K562 (cell line): ENCODE results near the gene MYL12B. TPM values are rescaled to one million over a fixed set of nuclear protein-coding genes. Genes with fewer than 3 reads are reported as not detected.
A peak's percentile ranks its signal among the peaks of the same experiment; 100 is the strongest.

Experiments used
- ADNP ChIP-seq: fragments of 200-800 bp; sonication (Bioruptor generic); IDR thresholded peaks from 2 replicates; pipeline ENCODE4 v1.6.1; 2016; ENCODE audit warnings: missing genetic modification characterization, missing compliant biosample characterization
- CEBPB ChIP-seq: fragments of 450-650 bp; IDR thresholded peaks from 2 replicates; pipeline ENCODE4 v1.6.1; 2016; ENCODE audit warnings: missing genetic modification characterization, missing compliant biosample characterization
- CGGBP1 ChIP-seq: fragments of 250-450 bp; sonication (Bioruptor Pico); IDR thresholded peaks from 2 replicates; pipeline ENCODE4 v1.9.0; 2021; ENCODE audit warnings: mild to moderate bottlenecking
- DPF2 ChIP-seq: fragments of 450-650 bp; IDR thresholded peaks from 2 replicates; pipeline ENCODE4 v1.6.1; 2016
- ETV5 ChIP-seq: sonication (generic); formaldehyde crosslinking; IDR thresholded peaks from 2 replicates; pipeline ENCODE4 v1.4.0; 2020; ENCODE audit warnings: low read depth, mild to moderate bottlenecking, missing genetic modification reagents
- HDAC6 ChIP-seq: IDR thresholded peaks from 2 replicates; pipeline ENCODE4 v1.6.1; 2012; ENCODE audit warnings: low read depth, mild to moderate bottlenecking, control low read depth, inconsistent platforms, low read length, moderate library complexity
- KLF10 ChIP-seq: fragments of 250-450 bp; sonication (Bioruptor Pico); IDR thresholded peaks from 2 replicates; pipeline ENCODE4 v1.6.1; 2021; ENCODE audit warnings: matching md5 sums
- MECOM ChIP-seq: fragments of 250-450 bp; sonication (Bioruptor Pico); IDR thresholded peaks from 2 replicates; pipeline ENCODE4 v1.8.0; 2022; ENCODE audit warnings: inconsistent platforms
- MIER1 ChIP-seq: fragments of 450-650 bp; IDR thresholded peaks from 2 replicates; pipeline ENCODE4 v1.6.1; 2016; ENCODE audit warnings: antibody characterized with exemption, mild to moderate bottlenecking, low read depth
- POLR2B ChIP-seq: fragments of 450-650 bp; IDR thresholded peaks from 2 replicates; pipeline ENCODE4 v1.6.1; 2018; ENCODE audit warnings: low read depth; ENCODE audit not compliant: partially characterized antibody
- STAG1 ChIP-seq: sonication (generic); formaldehyde crosslinking; IDR thresholded peaks from 2 replicates; pipeline ENCODE4 v1.5.0; 2020; ENCODE audit warnings: missing genetic modification reagents, borderline replicate concordance
- TAF1 ChIP-seq: IDR thresholded peaks from 2 replicates; pipeline ENCODE4 v1.6.1; 2011; ENCODE audit warnings: mild to moderate bottlenecking, low read length, moderate library complexity; ENCODE audit not compliant: insufficient read depth, control insufficient read depth, severe bottlenecking; ENCODE audit errors: extremely low read depth
- TCF15 ChIP-seq: fragments of 250-450 bp; sonication (Bioruptor Pico); IDR thresholded peaks from 2 replicates; pipeline ENCODE4 v1.8.0; 2022; ENCODE audit warnings: moderate library complexity, mild to moderate bottlenecking, inconsistent platforms
- VEZF1 ChIP-seq: fragments of 200-800 bp; sonication (Bioruptor generic); IDR thresholded peaks from 2 replicates; pipeline ENCODE4 v1.6.1; 2017; ENCODE audit warnings: missing genetic modification characterization, missing compliant biosample characterization
- ZFPM2 ChIP-seq: fragments of 250-450 bp; sonication (Bioruptor Pico); IDR thresholded peaks from 2 replicates; pipeline ENCODE4 v1.5.1; 2022; ENCODE audit warnings: mild to moderate bottlenecking
- ZNF445 ChIP-seq: fragments of 250-450 bp; sonication (Bioruptor Pico); IDR thresholded peaks from 2 replicates; pipeline ENCODE4 v1.4.0; 2020; ENCODE audit warnings: low read depth, mild to moderate bottlenecking, moderate library complexity
- ZNF507 ChIP-seq: conservative IDR thresholded peaks from 2 replicates; pipeline ENCODE4 v1.6.1; 2017; ENCODE audit warnings: missing genetic modification characterization, missing compliant biosample characterization
- polyA plus RNA-seq, 8 experiments: library from polyadenylated mRNA; depleted of rRNA in 4 of 8; stranded (reverse) in 5 of 8; unstranded in 3 of 8; fragments of >200 nt; fragmentation: Nextera tagmentation in 2 of 8; fragmentation: Illumina TruSeq in 1 of 8; extraction: Ambion mirVana in 2 of 8; extraction: Trizol in 1 of 8; gene quantifications; 2 replicates each; pipeline versions ENCODE4 v1.2.1 to v1.2.3, GENCODE V29; 2011 to 2014; ENCODE audit warnings: inconsistent platforms in 1 of 8, missing spikeins in 1 of 8
- total RNA-seq, 7 experiments: library from RNA; depleted of rRNA in 6 of 7; stranded (reverse); fragments of >200 nt in 6 of 7; fragmentation: Illumina TruSeq in 2 of 7; extraction: Trizol in 2 of 7; gene quantifications; 2 replicates each; pipeline versions ENCODE4 v1.2.1 to v1.2.3, GENCODE V29; 2011 to 2021; ENCODE audit warnings: low replicate concordance in 1 of 7
- TF ChIP-seq, protein P1 (sequence below): fragments of 250-450 bp; sonication (Bioruptor Pico); IDR thresholded peaks from 2 replicates; pipeline ENCODE4 v1.5.0; 2022; ENCODE audit warnings: mild to moderate bottlenecking
- TF ChIP-seq, protein P2 (sequence below): IDR thresholded peaks from 2 replicates; pipeline ENCODE4 v1.6.1; 2016; ENCODE audit warnings: missing genetic modification characterization, missing compliant biosample characterization
- TF ChIP-seq, protein P3 (sequence below), 2 experiments: fragments of 450-650 bp; conservative IDR thresholded peaks; 2 replicates each; pipeline ENCODE4 v1.6.1; 2017; ENCODE audit warnings: mild to moderate bottlenecking in 2 of 2, moderate library complexity in 2 of 2

The MYL12B gene
- total and polyA plus RNA-seq, 9 of the 15 experiments (the other 6 are each of a cell fraction or from before 2014, with no cell fraction given) = 220 to 995 (median 463) TPM

DNA sequence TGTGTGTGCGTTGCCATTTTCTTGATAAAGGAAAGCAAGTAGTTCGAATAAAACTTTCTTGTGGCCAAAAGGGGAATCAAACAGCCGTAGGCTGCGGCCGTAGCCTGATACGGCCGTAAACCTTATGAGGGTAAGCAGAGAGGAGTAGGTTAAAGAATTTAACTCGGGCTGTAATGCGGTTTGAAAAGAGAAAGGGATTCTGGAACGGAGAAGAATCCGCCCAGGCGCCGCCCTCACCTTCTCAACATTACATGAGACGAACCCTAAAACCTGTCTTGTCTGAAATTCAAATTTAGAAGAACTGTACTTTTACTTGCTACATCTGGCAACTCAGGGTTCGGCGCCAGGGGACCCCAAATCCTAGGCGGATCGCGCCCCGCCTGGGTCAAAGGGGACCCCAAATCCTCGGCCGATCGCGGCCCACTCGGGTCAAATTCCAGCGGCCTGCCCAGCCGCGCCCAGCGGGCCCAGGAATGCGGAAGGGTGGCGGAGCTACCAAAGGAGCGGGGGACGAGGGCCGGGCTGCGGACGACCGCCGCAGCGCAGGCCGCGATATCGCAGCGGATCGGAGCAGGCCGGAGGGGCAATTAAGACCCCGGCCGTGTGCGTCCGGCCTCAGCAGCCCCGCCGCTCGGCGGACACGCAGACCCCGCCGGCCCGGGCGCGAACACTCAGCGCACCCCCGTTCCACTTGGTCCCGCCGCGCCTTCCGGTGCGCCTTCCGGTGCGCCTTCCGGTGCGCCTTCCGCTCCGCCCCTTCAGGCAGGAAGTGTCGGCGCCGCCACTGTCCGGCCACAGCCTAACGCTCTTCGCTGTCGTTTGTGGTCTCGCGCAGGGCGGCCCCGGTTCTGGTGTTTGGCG is at the start of gene MYL12B (continued):
- TF ChIP-seq, protein P1, sequence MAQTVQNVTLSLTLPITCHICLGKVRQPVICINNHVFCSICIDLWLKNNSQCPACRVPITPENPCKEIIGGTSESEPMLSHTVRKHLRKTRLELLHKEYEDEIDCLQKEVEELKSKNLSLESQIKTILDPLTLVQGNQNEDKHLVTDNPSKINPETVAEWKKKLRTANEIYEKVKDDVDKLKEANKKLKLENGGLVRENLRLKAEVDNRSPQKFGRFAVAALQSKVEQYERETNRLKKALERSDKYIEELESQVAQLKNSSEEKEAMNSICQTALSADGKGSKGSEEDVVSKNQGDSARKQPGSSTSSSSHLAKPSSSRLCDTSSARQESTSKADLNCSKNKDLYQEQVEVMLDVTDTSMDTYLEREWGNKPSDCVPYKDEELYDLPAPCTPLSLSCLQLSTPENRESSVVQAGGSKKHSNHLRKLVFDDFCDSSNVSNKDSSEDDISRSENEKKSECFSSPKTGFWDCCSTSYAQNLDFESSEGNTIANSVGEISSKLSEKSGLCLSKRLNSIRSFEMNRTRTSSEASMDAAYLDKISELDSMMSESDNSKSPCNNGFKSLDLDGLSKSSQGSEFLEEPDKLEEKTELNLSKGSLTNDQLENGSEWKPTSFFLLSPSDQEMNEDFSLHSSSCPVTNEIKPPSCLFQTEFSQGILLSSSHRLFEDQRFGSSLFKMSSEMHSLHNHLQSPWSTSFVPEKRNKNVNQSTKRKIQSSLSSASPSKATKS (CRISPR knock-in tag) = no peak
- TF ChIP-seq ADNP (tag) (no peak), ZNF445 (CRISPR knock-in tag) (no peak), HDAC6 (0 out of 2 replicates have a peak, but pooled peaks have one; percentile 47), ZFPM2 (CRISPR knock-in tag) (no peak), CEBPB (tag) (no peak), TAF1 (peak; percentile 73), KLF10 (CRISPR knock-in tag) (no peak), VEZF1 (CRISPR knock-in tag) (no peak), POLR2B (peak; percentile 74), TCF15 (CRISPR knock-in tag) (no peak), MECOM (CRISPR knock-in tag) (no peak), MIER1 (no peak), ETV5 (CRISPR knock-in tag) (peak; percentile 100), STAG1 (CRISPR knock-in tag) (no peak), DPF2 (peak; percentile 63), CGGBP1 (CRISPR knock-in tag) (0 out of 2 replicates have a peak, but pooled peaks have one; percentile 31), ZNF507 (tag) (no peak)
- TF ChIP-seq, protein P2, sequence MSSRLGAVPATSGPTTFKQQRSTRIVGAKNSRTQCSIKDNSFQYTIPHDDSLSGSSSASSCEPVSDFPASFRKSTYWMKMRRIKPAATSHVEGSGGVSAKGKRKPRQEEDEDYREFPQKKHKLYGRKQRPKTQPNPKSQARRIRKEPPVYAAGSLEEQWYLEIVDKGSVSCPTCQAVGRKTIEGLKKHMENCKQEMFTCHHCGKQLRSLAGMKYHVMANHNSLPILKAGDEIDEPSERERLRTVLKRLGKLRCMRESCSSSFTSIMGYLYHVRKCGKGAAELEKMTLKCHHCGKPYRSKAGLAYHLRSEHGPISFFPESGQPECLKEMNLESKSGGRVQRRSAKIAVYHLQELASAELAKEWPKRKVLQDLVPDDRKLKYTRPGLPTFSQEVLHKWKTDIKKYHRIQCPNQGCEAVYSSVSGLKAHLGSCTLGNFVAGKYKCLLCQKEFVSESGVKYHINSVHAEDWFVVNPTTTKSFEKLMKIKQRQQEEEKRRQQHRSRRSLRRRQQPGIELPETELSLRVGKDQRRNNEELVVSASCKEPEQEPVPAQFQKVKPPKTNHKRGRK (tag) = no peak
- TF ChIP-seq, protein P3, sequence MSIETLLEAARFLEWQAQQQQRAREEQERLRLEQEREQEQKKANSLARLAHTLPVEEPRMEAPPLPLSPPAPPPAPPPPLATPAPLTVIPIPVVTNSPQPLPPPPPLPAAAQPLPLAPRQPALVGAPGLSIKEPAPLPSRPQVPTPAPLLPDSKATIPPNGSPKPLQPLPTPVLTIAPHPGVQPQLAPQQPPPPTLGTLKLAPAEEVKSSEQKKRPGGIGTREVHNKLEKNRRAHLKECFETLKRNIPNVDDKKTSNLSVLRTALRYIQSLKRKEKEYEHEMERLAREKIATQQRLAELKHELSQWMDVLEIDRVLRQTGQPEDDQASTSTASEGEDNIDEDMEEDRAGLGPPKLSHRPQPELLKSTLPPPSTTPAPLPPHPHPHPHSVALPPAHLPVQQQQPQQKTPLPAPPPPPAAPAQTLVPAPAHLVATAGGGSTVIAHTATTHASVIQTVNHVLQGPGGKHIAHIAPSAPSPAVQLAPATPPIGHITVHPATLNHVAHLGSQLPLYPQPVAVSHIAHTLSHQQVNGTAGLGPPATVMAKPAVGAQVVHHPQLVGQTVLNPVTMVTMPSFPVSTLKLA (conservative IDR thresholded peaks at IDR 0.05) = peak; percentile 85 to 95
